ENCODE measurements around the gene VAT1L.

The VAT1L gene

DNA sequence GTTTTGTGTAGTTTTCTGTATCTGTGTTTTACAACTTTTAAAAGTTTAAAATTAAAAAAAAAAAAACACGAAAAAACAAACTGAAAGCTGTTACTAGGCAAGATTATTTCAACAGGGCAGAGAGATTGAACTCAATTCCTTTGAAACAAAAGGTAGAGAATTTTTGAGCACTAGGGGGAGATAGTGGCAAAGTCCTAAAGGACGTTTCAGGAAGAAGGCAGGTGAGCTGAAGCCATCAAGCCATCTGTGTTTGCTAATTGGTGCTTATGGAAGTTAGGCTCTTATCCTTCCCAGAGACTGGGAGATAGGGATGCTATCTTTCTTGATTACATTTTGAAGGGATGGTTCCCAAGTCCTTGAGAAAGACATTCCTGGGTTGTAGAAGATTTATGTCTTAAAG, 163.4 kb downstream of the VAT1L start:
- H3K4me1 ChIP-seq (ENCODE audit: insufficient read depth, insufficient read length): peaks cover 5% of the 10 kb centered on the region
- TF ChIP-seq SUZ12 (IDR thresholded peaks at IDR 0.05; ENCODE audit: extremely low read depth, insufficient read depth, insufficient read length) (no peak), YY1 (IDR thresholded peaks at IDR 0.05; ENCODE audit: insufficient read depth, insufficient read length) (no peak), ZNF274 (IDR thresholded peaks at IDR 0.05; ENCODE audit: low read depth, low read length) (no peak)
- H3K27me3 ChIP-seq (ENCODE audit: insufficient read depth, insufficient read length): no peaks in the 10 kb centered on the region
- H3K4me3 ChIP-seq (ENCODE audit: insufficient read length, low read depth): no peak overlapping the region
- no peaks in the 10 kb centered on the region for H3K36me3 ChIP-seq (ENCODE audit: insufficient read depth, insufficient read length, low read length)
- no peak for DNase-seq (ENCODE audit: low read depth, low spot score)
- no peak overlapping the region for H3K9ac ChIP-seq (ENCODE audit: insufficient read length, low read depth)
- 0 out of 2 replicates have a peak, but pooled peaks cover 3% of the 10 kb centered on the region for H3K9me3 ChIP-seq (ENCODE audit: insufficient read depth, low read length)

GRCh38 chr16:77955127-77955526, 166.8 kb downstream of the VAT1L start:
- TF ChIP-seq ZNF274 (IDR thresholded peaks at IDR 0.05; ENCODE audit: low read depth, low read length): no peak
- no peak for TF ChIP-seq YY1 (IDR thresholded peaks at IDR 0.05; ENCODE audit: insufficient read depth, insufficient read length)
- TF ChIP-seq SUZ12 (IDR thresholded peaks at IDR 0.05; ENCODE audit: extremely low read depth, insufficient read depth, insufficient read length): no peak
- H3K4me3 ChIP-seq (ENCODE audit: insufficient read length, low read depth): no peak overlapping the region
- no peaks in the 10 kb centered on the region for H3K4me1 ChIP-seq (ENCODE audit: insufficient read depth, insufficient read length)
- H3K27me3 ChIP-seq (ENCODE audit: insufficient read depth, insufficient read length): no peaks in the 10 kb centered on the region
- peaks cover 19% of the 10 kb centered on the region; the same call in 1 of the 2 replicates for H3K9me3 ChIP-seq (ENCODE audit: insufficient read depth, low read length)
- H3K36me3 ChIP-seq (ENCODE audit: insufficient read depth, insufficient read length, low read length): no peaks in the 10 kb centered on the region
- H3K9ac ChIP-seq (ENCODE audit: insufficient read length, low read depth): no peak overlapping the region
- no peak for DNase-seq (ENCODE audit: low read depth, low spot score)

- no peak for DNase-seq (ENCODE audit: low read depth, low spot score)
- Histone ChIP-seq H3K27me3 (ENCODE audit: insufficient read depth, insufficient read length) (no peaks in the 10 kb centered on the region), H3K9me3 (ENCODE audit: insufficient read depth, low read length) (peaks cover 19% of the 10 kb centered on the region; the same call in 1 of the 2 replicates), H3K4me3 (ENCODE audit: insufficient read length, low read depth) (no peak overlapping the region), H3K4me1 (ENCODE audit: insufficient read depth, insufficient read length) (no peaks in the 10 kb centered on the region), H3K36me3 (ENCODE audit: insufficient read depth, insufficient read length, low read length) (no peaks in the 10 kb centered on the region), H3K9ac (ENCODE audit: insufficient read length, low read depth) (no peak overlapping the region)
- TF ChIP-seq SUZ12 (IDR thresholded peaks at IDR 0.05; ENCODE audit: extremely low read depth, insufficient read depth, insufficient read length): no peak
- no peak for TF ChIP-seq ZNF274 (IDR thresholded peaks at IDR 0.05; ENCODE audit: low read depth, low read length)
- TF ChIP-seq YY1 (IDR thresholded peaks at IDR 0.05; ENCODE audit: insufficient read depth, insufficient read length): no peak
Measured at GRCh38 chr16:77956231-77956630, 167.9 kb downstream of the VAT1L start.

DNA sequence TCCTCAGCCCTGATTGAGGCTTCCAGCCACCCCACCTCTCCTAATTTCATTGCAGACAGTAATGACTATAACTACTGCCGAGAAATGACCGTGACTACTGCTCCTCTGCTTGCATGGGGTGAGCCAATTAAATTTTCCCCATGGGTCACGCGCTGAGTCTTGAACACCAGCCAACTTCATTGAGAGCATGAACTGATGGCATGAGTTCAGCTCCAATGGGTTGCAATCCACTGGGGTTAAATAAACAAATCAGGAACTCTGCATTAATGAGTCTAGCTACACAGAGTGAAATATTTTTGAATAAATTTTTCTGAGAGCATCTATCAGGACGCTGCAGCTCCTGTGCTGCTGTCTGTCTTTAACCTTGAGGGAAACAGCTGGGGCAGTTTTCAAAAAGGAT, 172.4 kb downstream of the VAT1L start:
- no peak for TF ChIP-seq YY1 (IDR thresholded peaks at IDR 0.05; ENCODE audit: insufficient read depth, insufficient read length)
- TF ChIP-seq ZNF274 (IDR thresholded peaks at IDR 0.05; ENCODE audit: low read depth, low read length): no peak
- TF ChIP-seq SUZ12 (IDR thresholded peaks at IDR 0.05; ENCODE audit: extremely low read depth, insufficient read depth, insufficient read length): no peak
- Histone ChIP-seq H3K9ac (ENCODE audit: insufficient read length, low read depth) (no peak overlapping the region), H3K36me3 (ENCODE audit: insufficient read depth, insufficient read length, low read length) (no peaks in the 10 kb centered on the region), H3K27me3 (ENCODE audit: insufficient read depth, insufficient read length) (no peaks in the 10 kb centered on the region), H3K9me3 (ENCODE audit: insufficient read depth, low read length) (peaks cover 19% of the 10 kb centered on the region; the same call in 1 of the 2 replicates), H3K4me1 (ENCODE audit: insufficient read depth, insufficient read length) (peaks cover 5% of the 10 kb centered on the region), H3K4me3 (ENCODE audit: insufficient read length, low read depth) (no peak overlapping the region)
- no peak for DNase-seq (ENCODE audit: low read depth, low spot score)

DNA sequence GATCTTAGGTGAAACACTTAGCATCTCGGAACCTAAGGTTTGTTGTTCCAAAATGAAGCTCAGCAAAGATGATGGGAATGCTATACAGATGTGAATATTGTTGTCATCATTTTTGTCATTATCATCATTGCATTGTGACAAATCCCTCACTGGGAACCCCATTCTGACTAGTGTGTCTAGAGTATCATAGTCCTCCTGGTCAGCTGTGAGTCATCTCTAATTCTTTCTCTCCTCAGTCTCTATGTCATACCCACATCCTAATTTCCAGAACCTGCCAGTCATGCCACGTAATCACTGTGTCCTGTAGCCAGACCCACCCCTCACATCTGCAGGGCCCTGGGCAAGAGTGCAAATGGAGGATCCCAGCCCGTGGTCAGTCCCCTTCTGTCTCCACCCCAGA, 173.4 kb downstream of the VAT1L start:
- no peak for DNase-seq (ENCODE audit: low read depth, low spot score)
- peaks cover 15% of the 10 kb centered on the region; the same call in 1 of the 2 replicates for H3K9me3 ChIP-seq (ENCODE audit: insufficient read depth, low read length)
- H3K27me3 ChIP-seq (ENCODE audit: insufficient read depth, insufficient read length): no peaks in the 10 kb centered on the region
- TF ChIP-seq ZNF274 (IDR thresholded peaks at IDR 0.05; ENCODE audit: low read depth, low read length): no peak
- no peak for TF ChIP-seq SUZ12 (IDR thresholded peaks at IDR 0.05; ENCODE audit: extremely low read depth, insufficient read depth, insufficient read length)
- no peak for TF ChIP-seq YY1 (IDR thresholded peaks at IDR 0.05; ENCODE audit: insufficient read depth, insufficient read length)
- H3K9ac ChIP-seq (ENCODE audit: insufficient read length, low read depth): no peak overlapping the region
- H3K4me3 ChIP-seq (ENCODE audit: insufficient read length, low read depth): no peak overlapping the region
- H3K4me1 ChIP-seq (ENCODE audit: insufficient read depth, insufficient read length): peaks cover 9% of the 10 kb centered on the region
- H3K36me3 ChIP-seq (ENCODE audit: insufficient read depth, insufficient read length, low read length): no peaks in the 10 kb centered on the region

DNA sequence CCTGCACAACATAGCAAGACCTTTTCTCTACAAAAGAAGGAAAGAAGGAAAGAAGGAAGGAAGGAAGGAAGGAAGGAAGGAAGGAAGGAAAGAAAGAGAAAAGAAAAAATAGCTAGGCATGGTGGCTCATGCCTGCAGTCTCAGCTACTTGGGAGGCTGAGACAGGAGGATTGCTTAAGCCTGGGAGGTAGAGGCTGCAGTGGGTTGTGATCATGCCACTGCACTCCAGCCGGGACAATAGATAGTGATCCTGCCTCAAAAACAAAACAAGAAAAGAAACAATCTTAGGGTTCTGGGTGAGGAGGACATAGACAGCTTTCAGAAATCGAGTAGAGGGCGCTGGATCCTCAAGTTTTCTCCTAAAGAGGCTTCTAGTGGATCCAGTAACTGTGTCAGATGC, 174.3 kb downstream of the VAT1L start:
- H3K27me3 ChIP-seq (ENCODE audit: insufficient read depth, insufficient read length): no peaks in the 10 kb centered on the region
- no peak for TF ChIP-seq SUZ12 (IDR thresholded peaks at IDR 0.05; ENCODE audit: extremely low read depth, insufficient read depth, insufficient read length)
- no peak for TF ChIP-seq ZNF274 (IDR thresholded peaks at IDR 0.05; ENCODE audit: low read depth, low read length)
- TF ChIP-seq YY1 (IDR thresholded peaks at IDR 0.05; ENCODE audit: insufficient read depth, insufficient read length): no peak
- H3K4me1 ChIP-seq (ENCODE audit: insufficient read depth, insufficient read length): peaks cover 9% of the 10 kb centered on the region
- no peaks in the 10 kb centered on the region for H3K36me3 ChIP-seq (ENCODE audit: insufficient read depth, insufficient read length, low read length)
- H3K4me3 ChIP-seq (ENCODE audit: insufficient read length, low read depth): no peak overlapping the region
- DNase-seq (ENCODE audit: low read depth, low spot score): no peak
- H3K9me3 ChIP-seq (ENCODE audit: insufficient read depth, low read length): peaks cover 13% of the 10 kb centered on the region; the same call in 1 of the 2 replicates
- H3K9ac ChIP-seq (ENCODE audit: insufficient read length, low read depth): peak overlapping the region; percentile 89

GRCh38 chr16:77963185-77964044, 175.1 kb downstream of the VAT1L start:
- H3K4me3 ChIP-seq (ENCODE audit: insufficient read length, low read depth): peak overlapping the region; percentile 19
- H3K27me3 ChIP-seq (ENCODE audit: insufficient read depth, insufficient read length): no peaks in the 10 kb centered on the region
- peak; percentile 90 for DNase-seq (ENCODE audit: low read depth, low spot score)
- peaks cover 9% of the 10 kb centered on the region for H3K4me1 ChIP-seq (ENCODE audit: insufficient read depth, insufficient read length)
- peak overlapping the region; percentile 89 for H3K9ac ChIP-seq (ENCODE audit: insufficient read length, low read depth)
- H3K36me3 ChIP-seq (ENCODE audit: insufficient read depth, insufficient read length, low read length): no peaks in the 10 kb centered on the region
- H3K9me3 ChIP-seq (ENCODE audit: insufficient read depth, low read length): 0 out of 2 replicates have a peak, but pooled peaks cover 6% of the 10 kb centered on the region
- no peak for TF ChIP-seq YY1 (IDR thresholded peaks at IDR 0.05; ENCODE audit: insufficient read depth, insufficient read length)
- no peak for TF ChIP-seq SUZ12 (IDR thresholded peaks at IDR 0.05; ENCODE audit: extremely low read depth, insufficient read depth, insufficient read length)
- TF ChIP-seq ZNF274 (IDR thresholded peaks at IDR 0.05; ENCODE audit: low read depth, low read length): no peak

All from NT2/D1 (cell line).